GM08714 (cell line): ENCODE results near the gene EREG.

Experiments used
- H3K4me3 ChIP-seq: fragments of 200-500 bp; sonication (Bioruptor generic); 2 replicates; pipeline ENCODE4 v1.5.1; 2014; ENCODE audit warnings: mild to moderate bottlenecking, low read length, inconsistent platforms
- ZNF274 ChIP-seq: IDR thresholded peaks from 2 replicates; pipeline ENCODE4 v1.6.1; 2012; ENCODE audit warnings: mild to moderate bottlenecking, low read depth, low read length

The EREG gene

GRCh38 chr4:74415602-74416300 is 50.8 kb downstream of the EREG start:
- no peak for TF ChIP-seq ZNF274
- no peak overlapping the region for H3K4me3 ChIP-seq

- no peak for TF ChIP-seq ZNF274
- no peak overlapping the region for H3K4me3 ChIP-seq
These were observed 53.2 kb downstream of the EREG start for GRCh38 chr4:74418063-74418670.

- no peak for TF ChIP-seq ZNF274
- H3K4me3 ChIP-seq, result no peak overlapping the region
These were observed 55.9 kb downstream of the EREG start for GRCh38 chr4:74420863-74421262.

- H3K4me3 ChIP-seq, result no peak overlapping the region
These were observed 58.2 kb downstream of the EREG start for GRCh38 chr4:74423104-74423503.

GRCh38 chr4:74424111-74424510 is 59.2 kb downstream of the EREG start:
- TF ChIP-seq ZNF274, result no peak
- H3K4me3 ChIP-seq, result no peak overlapping the region

More at GRCh38 chr4:74423104-74423503, 58.2 kb downstream of the EREG start:
- TF ChIP-seq ZNF274, result no peak

GRCh38 chr4:74426101-74426500 is 61.2 kb downstream of the EREG start:
- H3K4me3 ChIP-seq, result no peak overlapping the region
- no peak for TF ChIP-seq ZNF274

- TF ChIP-seq ZNF274, result no peak
- no peak overlapping the region for H3K4me3 ChIP-seq
These were observed 63.3 kb downstream of the EREG start for GRCh38 chr4:74428276-74428675.

GRCh38 chr4:74431113-74431826 is 66.3 kb downstream of the EREG start:
- TF ChIP-seq ZNF274, result no peak
- H3K4me3 ChIP-seq, result no peak overlapping the region

GRCh38 chr4:74433043-74433442 is 68.1 kb downstream of the EREG start:
- TF ChIP-seq ZNF274, result no peak
- no peak overlapping the region for H3K4me3 ChIP-seq

GRCh38 chr4:74433541-74434172 is 68.7 kb downstream of the EREG start:
- no peak for TF ChIP-seq ZNF274
- H3K4me3 ChIP-seq, result no peak overlapping the region

- no peak for TF ChIP-seq ZNF274
- H3K4me3 ChIP-seq, result no peak overlapping the region
These were observed 70.4 kb downstream of the EREG start for GRCh38 chr4:74435296-74435695.

GRCh38 chr4:74437866-74438265 is 72.9 kb downstream of the EREG start:
- no peak overlapping the region for H3K4me3 ChIP-seq
- no peak for TF ChIP-seq ZNF274
